ENCODE data around the gene TSN.
"Not testable (repeated sequence)": the region's sequence is repeated elsewhere in the genome, so short reads cannot be mapped to it uniquely, and the experiment has no call there.

Gene TSN

GRCh38 chr2:121804340-121804739 lies 48.9 kb downstream of the TSN start:
- peak; percentile 40 for DNase-seq

DNA sequence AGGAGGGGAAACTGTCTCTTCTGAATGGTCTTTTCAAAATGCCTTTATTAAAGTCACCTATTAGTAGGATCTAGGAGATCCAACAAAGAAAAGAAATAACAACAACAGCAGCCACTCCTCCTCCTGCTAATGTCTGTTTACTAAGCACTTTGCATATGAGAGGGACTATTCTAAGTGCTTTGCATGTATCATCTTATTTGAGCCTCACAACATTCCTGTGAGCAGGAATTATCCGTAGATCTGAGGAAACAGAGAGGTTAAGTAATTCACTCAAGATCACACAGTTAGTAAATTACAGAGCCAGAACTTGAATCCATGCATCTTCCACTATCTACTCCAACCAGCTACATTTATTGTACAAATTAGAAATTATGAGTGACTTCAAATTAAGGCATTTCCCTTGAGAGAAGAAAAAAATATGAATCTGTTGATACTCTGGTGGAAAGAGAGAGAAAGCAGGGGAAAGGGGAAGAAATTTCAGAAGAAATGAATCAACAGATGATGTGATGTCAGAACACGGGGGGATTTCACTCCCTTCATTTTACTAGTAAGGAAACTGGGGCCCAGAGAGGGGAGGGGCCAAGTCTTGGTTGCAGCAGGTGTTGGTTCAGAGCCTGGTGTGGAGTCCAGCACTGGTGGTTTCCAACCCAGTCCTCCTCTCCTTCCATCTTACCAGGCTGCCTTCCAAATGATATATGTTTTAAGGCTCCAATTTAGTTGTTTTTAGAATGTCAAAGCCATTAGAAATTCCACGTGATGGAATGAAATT lies 49.7 kb downstream of the TSN start:
- DNase-seq = no peak

GRCh38 chr2:121805766-121806143 lies 50.3 kb downstream of the TSN start:
- DNase-seq = no peak

DNA sequence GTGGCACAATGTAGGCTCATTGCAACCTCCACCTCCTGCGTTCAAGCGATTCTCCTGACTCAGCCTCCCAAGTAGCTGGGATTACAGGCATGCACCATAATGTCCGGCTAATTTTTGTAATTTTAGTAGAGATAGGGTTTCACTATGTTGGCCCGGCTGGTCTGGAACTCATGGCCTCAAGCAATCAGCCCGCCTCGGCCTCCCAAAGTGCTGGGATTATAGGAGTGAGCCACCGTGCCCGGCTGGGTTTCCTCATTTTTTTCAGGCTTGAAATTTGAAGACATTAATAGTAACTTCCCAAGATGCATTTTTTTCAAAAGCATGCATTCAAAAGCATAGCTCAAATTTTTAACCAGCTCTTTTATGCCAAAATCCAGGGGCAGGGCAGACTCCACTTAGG lies 52.3 kb downstream of the TSN start:
- not testable (repeated sequence) for DNase-seq

DNA sequence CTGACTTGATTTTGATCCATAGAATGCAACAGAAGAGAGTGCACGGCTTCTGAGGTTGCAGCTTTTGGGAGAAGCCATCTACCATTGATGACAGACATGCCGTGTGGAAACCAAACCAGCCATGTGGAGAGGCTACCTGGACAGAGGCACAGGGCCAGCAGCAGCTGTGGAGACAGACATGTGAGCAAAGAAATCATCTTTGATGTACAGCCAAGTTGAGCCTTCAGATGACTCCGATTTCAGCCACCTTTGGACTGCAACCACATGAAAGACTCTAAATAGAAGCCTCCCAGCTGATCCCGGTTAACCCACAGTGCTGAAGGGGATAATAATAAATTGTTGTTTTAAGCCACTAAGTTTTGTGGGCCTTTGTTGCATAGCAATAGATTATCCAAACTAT lies 54.2 kb downstream of the TSN start:
- DNase-seq = no peak

DNA sequence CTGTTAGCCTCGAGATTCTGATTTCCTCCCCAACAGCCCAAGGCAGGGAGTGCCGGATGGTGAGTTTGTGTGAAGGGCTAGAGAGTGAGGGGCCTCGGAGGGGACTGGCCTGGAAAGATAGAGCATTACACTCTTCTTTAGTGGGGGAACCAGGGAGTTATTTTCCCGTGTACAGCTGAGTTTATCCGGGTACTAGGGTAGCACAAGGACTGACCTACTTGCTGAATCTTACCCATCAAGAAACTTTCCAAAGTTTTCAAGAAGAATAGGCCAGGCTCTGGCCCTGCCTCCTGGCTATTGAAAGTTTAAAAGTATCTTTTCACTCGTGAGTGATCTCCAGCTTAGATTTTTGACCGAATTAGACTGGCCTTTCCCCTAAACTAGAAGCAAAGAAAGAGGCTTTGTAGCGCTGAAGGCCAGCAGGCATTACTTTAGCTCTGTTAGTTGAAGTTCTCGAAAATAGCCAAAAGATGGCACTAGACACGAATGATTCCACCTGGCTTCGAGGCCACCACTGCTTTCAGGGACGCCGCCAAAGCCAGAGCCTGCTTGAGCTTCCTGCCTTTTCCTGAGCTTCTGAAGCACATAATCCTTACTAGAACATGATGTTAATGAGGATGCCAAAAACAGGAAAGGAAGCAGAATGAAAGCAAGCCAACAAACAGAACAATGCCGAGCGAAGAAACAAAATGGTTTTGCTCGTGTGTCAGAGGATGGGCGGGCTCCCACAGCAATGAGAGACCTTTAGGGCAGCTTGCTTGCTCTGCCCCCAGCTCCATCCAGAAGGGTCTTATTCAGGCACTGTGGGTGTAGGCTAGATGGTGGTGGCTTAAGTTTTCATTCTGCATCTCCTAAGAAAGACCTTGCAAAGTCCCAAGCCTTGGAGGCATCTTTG lies 55.8 kb downstream of the TSN start:
- peak; percentile 7 for DNase-seq

DNA sequence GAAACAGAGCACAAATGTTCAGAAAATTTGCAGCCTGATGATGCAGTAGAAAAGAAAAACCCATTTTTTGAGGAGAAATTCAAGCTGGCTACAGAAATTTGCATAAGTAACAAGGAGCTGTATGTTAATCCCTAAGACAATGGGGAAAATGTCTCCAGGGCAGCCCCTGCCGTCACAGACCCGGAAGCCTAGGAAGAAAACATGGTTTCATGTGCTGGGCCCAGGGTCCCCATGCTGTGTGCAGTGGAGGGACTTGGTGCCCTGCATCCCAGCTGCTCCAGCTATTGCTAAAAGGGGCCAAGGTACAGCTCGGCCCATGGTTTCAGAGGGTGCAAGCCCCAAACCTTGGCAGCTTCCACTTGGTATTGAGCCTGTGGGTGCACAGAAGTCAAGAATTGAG lies 57.6 kb downstream of the TSN start:
- DNase-seq = not testable (repeated sequence)

DNA sequence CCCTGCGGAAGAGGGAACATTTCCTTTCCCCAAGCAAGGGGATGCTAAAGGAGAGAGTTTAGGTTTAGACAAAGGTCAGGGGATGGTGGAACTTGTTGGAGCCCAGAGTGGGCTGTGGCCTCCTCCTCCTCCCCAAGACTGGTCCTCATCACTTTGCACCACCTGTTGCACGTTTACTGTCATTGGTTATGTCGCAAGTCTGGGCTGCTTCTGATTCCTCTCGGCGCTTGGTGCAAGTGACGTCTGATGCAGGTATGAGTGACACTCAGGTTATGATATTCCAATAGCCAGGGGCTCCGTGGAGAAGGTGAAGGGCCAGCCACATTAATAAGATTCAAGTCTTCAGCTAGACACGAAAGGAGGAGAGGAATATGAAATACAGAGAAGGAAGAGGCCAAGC lies 59.8 kb downstream of the TSN start:
- DNase-seq = no peak

DNA sequence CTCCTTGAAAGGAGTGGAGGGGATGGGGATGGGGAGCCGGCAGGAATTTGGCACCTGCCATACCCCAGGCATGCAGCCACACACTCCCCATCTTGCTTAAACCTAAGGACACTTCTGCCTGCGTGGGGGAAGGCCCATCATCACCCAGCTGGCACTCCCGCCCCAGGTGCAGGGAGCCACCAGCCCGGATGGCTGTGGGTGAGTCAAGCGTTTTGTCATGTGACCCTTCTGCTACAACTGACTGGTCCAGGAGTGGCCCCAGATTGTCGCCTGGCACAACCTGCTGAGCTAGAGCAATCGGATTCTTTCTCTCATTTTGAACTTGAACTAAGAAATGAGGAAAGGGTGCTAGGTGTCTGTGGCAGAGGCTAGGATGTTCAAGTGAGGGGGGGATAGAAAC lies 61.3 kb downstream of the TSN start:
- no peak for DNase-seq

DNA sequence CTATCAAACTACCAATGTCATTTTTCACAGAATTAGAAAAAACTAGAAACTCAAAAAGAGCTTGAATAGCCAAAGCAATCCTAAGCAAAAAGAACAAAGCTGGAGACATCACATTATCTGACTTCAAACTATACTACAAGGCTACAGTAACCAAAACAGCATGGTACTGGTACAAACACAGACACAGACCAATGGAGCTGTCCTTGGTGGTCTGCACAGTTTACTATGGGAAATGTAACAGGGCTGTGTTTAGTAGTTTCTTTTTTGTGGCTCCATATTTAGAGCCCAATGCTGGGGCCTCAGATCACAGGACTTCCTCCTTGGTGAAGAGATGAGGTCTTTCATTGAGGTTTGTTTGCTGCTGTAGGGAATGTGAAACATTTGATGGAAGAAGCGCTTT lies 61.9 kb downstream of the TSN start:
- DNase-seq = not testable (repeated sequence)

Measured in NCI-H1436 treated with DMSO at 0.1 percent for 48 hours (cell line).